ENCODE measurements around the gene NUDT4.

- no peak for TF ChIP-seq CTCF (IDR thresholded peaks at IDR 0.05)
- TF ChIP-seq POLR2A (IDR thresholded peaks at IDR 0.05): no peak
Measured at GRCh38 chr12:93453633-93454032, 75.9 kb downstream of the NUDT4 start.

Measured in esophagus squamous epithelium (tissue), 4 donors.